Activated CD4-positive, CD25-positive, alpha-beta regulatory T cell (primary cell): ENCODE measurements around the gene HDAC11.

Experiments
- DNase-seq, 4 experiments: peaks; one replicate each; lab custom pipeline; 2025; lab: John Stamatoyannopoulos, UW

HDAC11 gene

GRCh38 chr3:13543253-13543652, 63.1 kb downstream of the HDAC11 start:
- DNase-seq, result no peak

GRCh38 chr3:13544293-13544831, 64.3 kb downstream of the HDAC11 start:
- DNase-seq, result no peak

GRCh38 chr3:13544951-13545651, 65.0 kb downstream of the HDAC11 start:
- no peak for DNase-seq

- no peak for DNase-seq
These were observed 65.9 kb downstream of the HDAC11 start for GRCh38 chr3:13545952-13546454.

- DNase-seq, result no peak
These were observed 66.6 kb downstream of the HDAC11 start for GRCh38 chr3:13546667-13547171.

- no peak for DNase-seq
These were observed 67.7 kb downstream of the HDAC11 start for GRCh38 chr3:13547591-13548371.

- no peak for DNase-seq
These were observed 68.9 kb downstream of the HDAC11 start, which contains the start of gene FBLN2 for GRCh38 chr3:13548696-13549622. TSS of gene FBLN2 (plus strand) at chr3:13549125. CDS start at chr3:13570356, 21,231 bp downstream.

GRCh38 chr3:13549623-13550422, 69.7 kb downstream of the HDAC11 start:
- no peak for DNase-seq

GRCh38 chr3:13550423-13550690, 70.3 kb downstream of the HDAC11 start:
- no peak for DNase-seq

GRCh38 chr3:13550791-13551360, 70.8 kb downstream of the HDAC11 start:
- no peak for DNase-seq

- DNase-seq, result no peak
These were observed 72.9 kb downstream of the HDAC11 start for GRCh38 chr3:13552857-13553652.

- no peak for DNase-seq
These were observed 73.6 kb downstream of the HDAC11 start for GRCh38 chr3:13553686-13554085.

GRCh38 chr3:13555753-13556152, 75.6 kb downstream of the HDAC11 start:
- no peak for DNase-seq
